ENCODE results near the gene GARNL3.
A peak's percentile ranks its signal among the peaks of the same experiment; 100 is the strongest.

The GARNL3 gene

DNA sequence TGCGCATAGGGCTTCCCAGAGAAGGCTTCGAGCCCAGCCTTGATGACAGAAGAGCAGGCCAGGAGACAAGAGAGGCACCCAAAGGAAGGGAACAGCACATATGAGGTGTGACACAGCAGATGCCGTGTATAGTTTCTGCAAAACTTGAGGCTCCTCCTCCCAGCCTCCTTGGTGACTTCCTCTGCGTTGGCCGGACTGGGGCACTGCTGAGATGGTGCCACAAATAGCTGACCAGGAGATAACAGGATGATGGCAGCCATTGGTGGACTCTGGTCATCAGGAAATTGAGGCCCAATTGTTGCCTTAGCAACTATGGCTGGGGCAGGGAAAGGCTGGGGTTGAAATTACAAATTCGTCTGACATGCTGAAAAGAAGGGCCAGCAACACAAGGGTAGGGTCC, 154.8 kb downstream of the GARNL3 start:
- peaks cover 7% of the 10 kb centered on the region for H3K27me3 Mint-ChIP-seq (ENCODE audit: low read depth, poor library complexity)
- peak overlapping the region; percentile 71 for H3K27ac Mint-ChIP-seq
- TF ChIP-seq, protein P1, sequence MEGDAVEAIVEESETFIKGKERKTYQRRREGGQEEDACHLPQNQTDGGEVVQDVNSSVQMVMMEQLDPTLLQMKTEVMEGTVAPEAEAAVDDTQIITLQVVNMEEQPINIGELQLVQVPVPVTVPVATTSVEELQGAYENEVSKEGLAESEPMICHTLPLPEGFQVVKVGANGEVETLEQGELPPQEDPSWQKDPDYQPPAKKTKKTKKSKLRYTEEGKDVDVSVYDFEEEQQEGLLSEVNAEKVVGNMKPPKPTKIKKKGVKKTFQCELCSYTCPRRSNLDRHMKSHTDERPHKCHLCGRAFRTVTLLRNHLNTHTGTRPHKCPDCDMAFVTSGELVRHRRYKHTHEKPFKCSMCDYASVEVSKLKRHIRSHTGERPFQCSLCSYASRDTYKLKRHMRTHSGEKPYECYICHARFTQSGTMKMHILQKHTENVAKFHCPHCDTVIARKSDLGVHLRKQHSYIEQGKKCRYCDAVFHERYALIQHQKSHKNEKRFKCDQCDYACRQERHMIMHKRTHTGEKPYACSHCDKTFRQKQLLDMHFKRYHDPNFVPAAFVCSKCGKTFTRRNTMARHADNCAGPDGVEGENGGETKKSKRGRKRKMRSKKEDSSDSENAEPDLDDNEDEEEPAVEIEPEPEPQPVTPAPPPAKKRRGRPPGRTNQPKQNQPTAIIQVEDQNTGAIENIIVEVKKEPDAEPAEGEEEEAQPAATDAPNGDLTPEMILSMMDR (IDR thresholded peaks at IDR 0.05), result no peak
- H3K9me3 Mint-ChIP-seq, result no peaks in the 10 kb centered on the region
- DNase-seq, result no peak
- peaks cover 3% of the 10 kb centered on the region for H3K36me3 Mint-ChIP-seq (ENCODE audit: low read depth)
- H3K4me1 Mint-ChIP-seq, result peaks cover 37% of the 10 kb centered on the region
- no peak overlapping the region for H3K4me3 Mint-ChIP-seq

DNA sequence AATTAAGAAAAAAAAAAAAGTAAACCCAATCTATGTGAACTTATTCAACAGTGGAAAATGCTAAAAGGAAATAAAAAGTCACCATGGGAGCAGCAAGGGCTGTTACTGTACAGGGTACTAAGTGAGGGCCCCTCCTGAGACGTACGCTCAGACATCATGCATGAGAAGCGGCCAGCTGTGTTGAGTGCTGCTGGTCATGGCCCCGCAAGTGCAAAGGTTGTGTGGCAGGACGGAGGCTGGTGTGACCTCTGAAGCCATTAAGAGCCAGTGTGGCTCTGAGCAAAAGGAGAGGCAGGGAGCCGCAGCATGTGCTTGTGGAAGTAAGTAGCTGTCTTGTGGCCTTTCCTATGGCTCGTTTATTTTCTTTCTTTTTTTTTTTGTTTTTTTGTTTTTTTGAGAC, 156.5 kb downstream of the GARNL3 start:
- Mint-ChIP-seq H3K36me3 (ENCODE audit: low read depth) (no peaks in the 10 kb centered on the region), H3K27me3 (ENCODE audit: low read depth, poor library complexity) (peaks cover 7% of the 10 kb centered on the region), H3K9me3 (no peaks in the 10 kb centered on the region), H3K27ac (peak overlapping the region; percentile 29), H3K4me1 (peaks cover 40% of the 10 kb centered on the region), H3K4me3 (no peak overlapping the region)
- DNase-seq, result no peak
- TF ChIP-seq, protein P1 (IDR thresholded peaks at IDR 0.05), result no peak

DNA sequence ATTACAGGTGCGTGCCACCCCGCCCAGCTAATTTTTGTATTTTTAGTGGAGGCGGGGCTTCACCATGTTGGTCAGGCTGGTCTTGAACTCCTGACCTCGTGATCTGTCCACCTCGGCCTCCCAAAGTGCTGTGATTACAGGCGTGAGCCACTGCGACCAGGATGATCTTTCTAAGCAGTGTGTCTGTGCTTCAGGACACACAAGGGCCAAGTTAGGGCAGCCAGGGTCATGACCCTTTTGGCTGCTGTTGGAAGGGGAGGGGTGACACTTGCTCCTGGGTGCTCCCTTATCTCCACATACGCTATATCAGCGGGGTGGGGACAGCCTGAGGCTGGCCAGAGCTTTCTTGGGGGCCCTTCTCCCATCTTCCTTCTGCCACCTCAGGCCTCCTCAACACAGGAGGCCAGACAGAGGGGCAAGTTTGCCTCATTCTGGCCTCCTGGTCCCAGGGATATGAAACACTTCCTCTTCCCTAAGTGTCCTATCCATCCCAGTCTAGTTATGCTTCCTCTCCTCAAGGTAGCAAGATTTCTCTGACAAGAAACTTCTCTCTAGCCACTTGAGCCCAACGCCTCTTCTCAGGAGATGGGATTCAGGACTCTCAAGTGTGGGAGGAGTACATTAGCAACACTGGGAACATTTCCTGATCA, 157.7 kb downstream of the GARNL3 start:
- Mint-ChIP-seq H3K4me3 (peak overlapping the region; percentile 99), H3K9me3 (no peaks in the 10 kb centered on the region), H3K4me1 (peaks cover 50% of the 10 kb centered on the region), H3K27me3 (ENCODE audit: low read depth, poor library complexity) (peaks cover 7% of the 10 kb centered on the region), H3K36me3 (ENCODE audit: low read depth) (peaks cover 6% of the 10 kb centered on the region), H3K27ac (no peak overlapping the region)
- no peak for DNase-seq
- TF ChIP-seq, protein P1 (IDR thresholded peaks at IDR 0.05), result no peak

DNA sequence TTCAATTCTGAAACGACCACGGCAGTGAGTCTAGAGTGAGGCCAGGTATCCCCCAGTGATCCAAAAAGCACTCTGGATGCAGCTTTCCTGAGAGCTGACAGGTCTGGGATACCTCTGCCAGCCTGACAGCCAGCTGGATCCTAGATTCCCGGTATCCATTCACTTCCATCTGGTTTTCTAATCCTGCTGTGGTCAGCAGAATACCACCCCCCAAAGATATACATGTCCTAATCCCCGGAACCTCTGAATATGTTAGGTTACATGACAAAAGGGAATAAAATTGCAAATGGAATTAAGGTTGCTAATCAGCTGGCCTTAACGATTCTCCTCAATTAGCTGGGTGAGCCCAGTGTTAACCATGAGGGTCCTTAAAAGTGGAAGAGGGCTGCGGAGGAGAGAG, 158.2 kb downstream of the GARNL3 start:
- TF ChIP-seq, protein P1 (IDR thresholded peaks at IDR 0.05), result no peak
- Mint-ChIP-seq H3K4me3 (peak overlapping the region; percentile 99), H3K36me3 (ENCODE audit: low read depth) (peaks cover 6% of the 10 kb centered on the region), H3K9me3 (no peaks in the 10 kb centered on the region), H3K27me3 (ENCODE audit: low read depth, poor library complexity) (peaks cover 7% of the 10 kb centered on the region), H3K4me1 (peaks cover 50% of the 10 kb centered on the region), H3K27ac (peak overlapping the region; percentile 99)
- no peak for DNase-seq

DNA sequence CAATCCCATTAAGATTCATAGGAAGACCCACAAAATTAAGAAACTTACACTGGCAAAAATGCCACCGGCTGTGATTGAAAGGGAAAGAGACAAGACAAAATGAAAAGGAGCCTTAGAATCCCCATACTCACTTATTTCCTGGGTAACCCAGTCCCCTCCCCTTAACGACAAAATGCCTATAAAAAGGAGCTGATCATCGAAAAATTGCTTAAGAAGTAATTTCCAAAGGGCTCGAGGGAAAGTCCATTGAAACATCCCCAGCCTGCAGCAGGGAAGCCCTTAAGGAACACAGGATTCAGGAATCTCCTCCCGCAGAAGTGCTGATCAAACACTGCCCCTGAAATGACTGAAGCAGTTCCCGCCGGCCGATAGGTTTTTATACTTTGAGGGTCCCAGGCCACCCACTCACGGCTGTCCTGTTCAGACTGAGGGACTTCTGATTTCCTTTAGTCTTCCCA, 158.9 kb downstream of the GARNL3 start:
- TF ChIP-seq, protein P1 (IDR thresholded peaks at IDR 0.05), result no peak
- peaks cover 50% of the 10 kb centered on the region for H3K4me1 Mint-ChIP-seq
- H3K36me3 Mint-ChIP-seq (ENCODE audit: low read depth), result peaks cover 10% of the 10 kb centered on the region
- H3K9me3 Mint-ChIP-seq, result no peaks in the 10 kb centered on the region
- peak overlapping the region; percentile 99 for H3K4me3 Mint-ChIP-seq
- H3K27me3 Mint-ChIP-seq (ENCODE audit: low read depth, poor library complexity), result peaks cover 7% of the 10 kb centered on the region
- no peak for DNase-seq
- H3K27ac Mint-ChIP-seq, result peak overlapping the region; percentile 99
